K562 (cell line): ENCODE results near the gene KDM2B. TPM values are rescaled to one million over a fixed set of nuclear protein-coding genes. Genes with fewer than 3 reads are reported as not detected.

Experiments used
- CEBPG ChIP-seq, 3 experiments: fragments of 200-800 bp in 1 of 3; sonication (Bioruptor generic) in 1 of 3; sonication (generic) in 1 of 3; formaldehyde crosslinking in 1 of 3; IDR thresholded peaks in 2 of 3; conservative IDR thresholded peaks in 1 of 3; 2 replicates each; pipeline versions ENCODE4 v1.6.1 to v1.8.0; 2016 to 2022; ENCODE audit warnings: missing compliant biosample characterization in 2 of 3, missing genetic modification characterization in 2 of 3, mild to moderate bottlenecking in 1 of 3, missing genetic modification reagents in 1 of 3
- EP400 ChIP-seq: fragments of 450-650 bp; IDR thresholded peaks from 2 replicates; pipeline ENCODE4 v1.6.1; 2017; ENCODE audit warnings: antibody characterized with exemption, mild to moderate bottlenecking, moderate library complexity
- GABPA ChIP-seq: fragments of 200-800 bp; sonication (Bioruptor generic); conservative IDR thresholded peaks from 2 replicates; pipeline ENCODE4 v1.6.1; 2016; ENCODE audit warnings: low read depth, missing genetic modification characterization, missing compliant biosample characterization
- MAFF ChIP-seq: IDR thresholded peaks from 2 replicates; pipeline ENCODE4 v1.6.1; 2012; ENCODE audit warnings: low read length, improper control_type of control experiment
- PHF8 ChIP-seq: fragments of 200-600 bp; sonication (generic); IDR thresholded peaks from 2 replicates; pipeline ENCODE4 v1.6.1; 2012; ENCODE audit warnings: mixed run types, mild to moderate bottlenecking, inconsistent platforms, low read length, moderate library complexity, borderline replicate concordance
- SREBF1 ChIP-seq: fragments of 150-350 bp; IDR thresholded peaks from 2 replicates; pipeline ENCODE4 v1.6.1; 2014; ENCODE audit warnings: antibody characterized with exemption, low read depth, low read length, borderline replicate concordance
- SRF ChIP-seq, 2 experiments: fragments of 250-450, 450-650 bp in 1 of 2; sonication (Bioruptor Pico) in 1 of 2; sonication (generic) in 1 of 2; formaldehyde crosslinking; IDR thresholded peaks; 2 replicates each; pipeline versions ENCODE4 v1.5.0 to v1.5.1; 2020 to 2022; ENCODE audit warnings: mild to moderate bottlenecking in 1 of 2, missing genetic modification reagents in 1 of 2
- polyA plus RNA-seq, 8 experiments: library from polyadenylated mRNA; depleted of rRNA in 4 of 8; stranded (reverse) in 5 of 8; unstranded in 3 of 8; fragments of >200 nt; fragmentation: Nextera tagmentation in 2 of 8; fragmentation: Illumina TruSeq in 1 of 8; extraction: Ambion mirVana in 2 of 8; extraction: Trizol in 1 of 8; gene quantifications; 2 replicates each; pipeline versions ENCODE4 v1.2.1 to v1.2.3, GENCODE V29; 2011 to 2014; ENCODE audit warnings: inconsistent platforms in 1 of 8, missing spikeins in 1 of 8
- total RNA-seq, 7 experiments: library from RNA; depleted of rRNA in 6 of 7; stranded (reverse); fragments of >200 nt in 6 of 7; fragmentation: Illumina TruSeq in 2 of 7; extraction: Trizol in 2 of 7; gene quantifications; 2 replicates each; pipeline versions ENCODE4 v1.2.1 to v1.2.3, GENCODE V29; 2011 to 2021; ENCODE audit warnings: low replicate concordance in 1 of 7
- TF ChIP-seq, protein P1 (sequence below): sonication (generic); formaldehyde crosslinking; IDR thresholded peaks from 2 replicates; pipeline ENCODE4 v1.8.0; 2022; ENCODE audit warnings: mild to moderate bottlenecking, missing genetic modification reagents, borderline replicate concordance
- TF ChIP-seq, protein P2 (sequence below), 2 experiments: fragments of 450-650 bp in 1 of 2; IDR thresholded peaks; 2 replicates each; pipeline ENCODE4 v1.6.1; 2011 to 2017; ENCODE audit warnings: low read depth in 2 of 2, antibody characterized with exemption in 1 of 2, borderline replicate concordance in 1 of 2, low read length in 1 of 2, mild to moderate bottlenecking in 1 of 2, mixed read lengths in 1 of 2; ENCODE audit not compliant: control insufficient read depth in 1 of 2
- TF ChIP-seq, protein P3 (sequence below), 2 experiments: fragments of 450-650 bp in 1 of 2; sonication (generic) in 1 of 2; formaldehyde crosslinking in 1 of 2; IDR thresholded peaks in 1 of 2; conservative IDR thresholded peaks in 1 of 2; 2 replicates each; pipeline versions ENCODE4 v1.6.1 to v1.8.1; 2016 to 2023; ENCODE audit warnings: mild to moderate bottlenecking in 2 of 2, moderate library complexity in 2 of 2, inconsistent platforms in 1 of 2, missing genetic modification reagents in 1 of 2
- TF ChIP-seq, protein P4 (sequence below): fragments of 450-650 bp; IDR thresholded peaks from 2 replicates; pipeline ENCODE4 v1.6.1; 2017; ENCODE audit warnings: antibody characterized with exemption, mild to moderate bottlenecking

The KDM2B gene
- total and polyA plus RNA-seq, 9 of the 15 experiments (the other 6 are each of a cell fraction or from before 2014, with no cell fraction given), result 7.4 to 50.5 (median 22.5) TPM

DNA sequence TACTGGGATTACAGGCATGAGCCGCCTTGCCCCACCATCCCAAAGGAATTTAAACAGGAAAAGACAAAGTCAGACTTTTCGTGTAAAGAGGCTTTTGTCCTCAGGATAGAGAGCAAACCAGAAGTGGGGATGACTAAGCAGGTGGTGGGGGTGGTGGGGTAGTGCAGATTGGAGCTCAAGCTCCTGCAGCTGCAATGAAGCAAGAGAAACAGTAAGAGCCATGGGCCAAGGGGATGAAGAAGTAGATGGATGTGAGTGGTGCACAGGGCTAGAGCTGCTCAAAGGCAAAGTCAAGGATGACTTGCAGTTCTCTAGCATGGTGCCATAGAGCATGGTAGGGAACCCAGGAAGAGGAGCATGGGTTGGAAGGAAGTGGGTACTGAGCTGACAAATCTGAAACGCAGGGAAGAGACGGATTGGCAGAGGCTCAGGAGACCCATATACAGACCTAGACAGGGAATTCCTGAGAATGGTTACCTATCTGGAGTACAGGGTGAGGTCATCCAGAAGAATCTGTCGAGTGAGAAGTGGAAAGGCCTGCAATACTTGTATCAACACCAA is 192.3 kb downstream of the KDM2B start (continued):
- TF ChIP-seq SREBF1 (no peak), GABPA (no peak), CEBPG (CRISPR knock-in tag; IDR thresholded peaks at IDR 0.05) (peak; percentile 37; the same call in 1 of the 2 replicates), CEBPG (tag; conservative IDR thresholded peaks at IDR 0.05 in 1 of 2, IDR thresholded peaks at IDR 0.05 in 1 of 2) (no peak), SRF (CRISPR knock-in tag; IDR thresholded peaks at IDR 0.05) (no peak), MAFF (peak; percentile 30; the same call in 1 of the 2 replicates), PHF8 (no peak), EP400 (no peak)
- TF ChIP-seq, protein P1, sequence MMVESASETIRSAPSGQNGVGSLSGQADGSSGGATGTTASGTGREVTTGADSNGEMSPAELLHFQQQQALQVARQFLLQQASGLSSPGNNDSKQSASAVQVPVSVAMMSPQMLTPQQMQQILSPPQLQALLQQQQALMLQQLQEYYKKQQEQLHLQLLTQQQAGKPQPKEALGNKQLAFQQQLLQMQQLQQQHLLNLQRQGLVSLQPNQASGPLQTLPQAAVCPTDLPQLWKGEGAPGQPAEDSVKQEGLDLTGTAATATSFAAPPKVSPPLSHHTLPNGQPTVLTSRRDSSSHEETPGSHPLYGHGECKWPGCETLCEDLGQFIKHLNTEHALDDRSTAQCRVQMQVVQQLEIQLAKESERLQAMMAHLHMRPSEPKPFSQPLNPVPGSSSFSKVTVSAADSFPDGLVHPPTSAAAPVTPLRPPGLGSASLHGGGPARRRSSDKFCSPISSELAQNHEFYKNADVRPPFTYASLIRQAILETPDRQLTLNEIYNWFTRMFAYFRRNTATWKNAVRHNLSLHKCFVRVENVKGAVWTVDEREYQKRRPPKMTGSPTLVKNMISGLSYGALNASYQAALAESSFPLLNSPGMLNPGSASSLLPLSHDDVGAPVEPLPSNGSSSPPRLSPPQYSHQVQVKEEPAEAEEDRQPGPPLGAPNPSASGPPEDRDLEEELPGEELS (CRISPR knock-in tag), result no peak
- TF ChIP-seq, protein P2, sequence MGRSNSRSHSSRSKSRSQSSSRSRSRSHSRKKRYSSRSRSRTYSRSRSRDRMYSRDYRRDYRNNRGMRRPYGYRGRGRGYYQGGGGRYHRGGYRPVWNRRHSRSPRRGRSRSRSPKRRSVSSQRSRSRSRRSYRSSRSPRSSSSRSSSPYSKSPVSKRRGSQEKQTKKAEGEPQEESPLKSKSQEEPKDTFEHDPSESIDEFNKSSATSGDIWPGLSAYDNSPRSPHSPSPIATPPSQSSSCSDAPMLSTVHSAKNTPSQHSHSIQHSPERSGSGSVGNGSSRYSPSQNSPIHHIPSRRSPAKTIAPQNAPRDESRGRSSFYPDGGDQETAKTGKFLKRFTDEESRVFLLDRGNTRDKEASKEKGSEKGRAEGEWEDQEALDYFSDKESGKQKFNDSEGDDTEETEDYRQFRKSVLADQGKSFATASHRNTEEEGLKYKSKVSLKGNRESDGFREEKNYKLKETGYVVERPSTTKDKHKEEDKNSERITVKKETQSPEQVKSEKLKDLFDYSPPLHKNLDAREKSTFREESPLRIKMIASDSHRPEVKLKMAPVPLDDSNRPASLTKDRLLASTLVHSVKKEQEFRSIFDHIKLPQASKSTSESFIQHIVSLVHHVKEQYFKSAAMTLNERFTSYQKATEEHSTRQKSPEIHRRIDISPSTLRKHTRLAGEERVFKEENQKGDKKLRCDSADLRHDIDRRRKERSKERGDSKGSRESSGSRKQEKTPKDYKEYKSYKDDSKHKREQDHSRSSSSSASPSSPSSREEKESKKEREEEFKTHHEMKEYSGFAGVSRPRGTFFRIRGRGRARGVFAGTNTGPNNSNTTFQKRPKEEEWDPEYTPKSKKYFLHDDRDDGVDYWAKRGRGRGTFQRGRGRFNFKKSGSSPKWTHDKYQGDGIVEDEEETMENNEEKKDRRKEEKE (IDR thresholded peaks at IDR 0.05; ENCODE audit: borderline replicate concordance in 1 of 2, control insufficient read depth in 1 of 2, low read depth in 2 of 2, low read length in 1 of 2), result no peak
- TF ChIP-seq, protein P3, sequence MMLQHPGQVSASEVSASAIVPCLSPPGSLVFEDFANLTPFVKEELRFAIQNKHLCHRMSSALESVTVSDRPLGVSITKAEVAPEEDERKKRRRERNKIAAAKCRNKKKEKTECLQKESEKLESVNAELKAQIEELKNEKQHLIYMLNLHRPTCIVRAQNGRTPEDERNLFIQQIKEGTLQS (IDR thresholded peaks at IDR 0.05), result peak; percentile 47
- TF ChIP-seq, protein P3 (CRISPR knock-in tag; conservative IDR thresholded peaks at IDR 0.05), result no peak
- TF ChIP-seq, protein P4, sequence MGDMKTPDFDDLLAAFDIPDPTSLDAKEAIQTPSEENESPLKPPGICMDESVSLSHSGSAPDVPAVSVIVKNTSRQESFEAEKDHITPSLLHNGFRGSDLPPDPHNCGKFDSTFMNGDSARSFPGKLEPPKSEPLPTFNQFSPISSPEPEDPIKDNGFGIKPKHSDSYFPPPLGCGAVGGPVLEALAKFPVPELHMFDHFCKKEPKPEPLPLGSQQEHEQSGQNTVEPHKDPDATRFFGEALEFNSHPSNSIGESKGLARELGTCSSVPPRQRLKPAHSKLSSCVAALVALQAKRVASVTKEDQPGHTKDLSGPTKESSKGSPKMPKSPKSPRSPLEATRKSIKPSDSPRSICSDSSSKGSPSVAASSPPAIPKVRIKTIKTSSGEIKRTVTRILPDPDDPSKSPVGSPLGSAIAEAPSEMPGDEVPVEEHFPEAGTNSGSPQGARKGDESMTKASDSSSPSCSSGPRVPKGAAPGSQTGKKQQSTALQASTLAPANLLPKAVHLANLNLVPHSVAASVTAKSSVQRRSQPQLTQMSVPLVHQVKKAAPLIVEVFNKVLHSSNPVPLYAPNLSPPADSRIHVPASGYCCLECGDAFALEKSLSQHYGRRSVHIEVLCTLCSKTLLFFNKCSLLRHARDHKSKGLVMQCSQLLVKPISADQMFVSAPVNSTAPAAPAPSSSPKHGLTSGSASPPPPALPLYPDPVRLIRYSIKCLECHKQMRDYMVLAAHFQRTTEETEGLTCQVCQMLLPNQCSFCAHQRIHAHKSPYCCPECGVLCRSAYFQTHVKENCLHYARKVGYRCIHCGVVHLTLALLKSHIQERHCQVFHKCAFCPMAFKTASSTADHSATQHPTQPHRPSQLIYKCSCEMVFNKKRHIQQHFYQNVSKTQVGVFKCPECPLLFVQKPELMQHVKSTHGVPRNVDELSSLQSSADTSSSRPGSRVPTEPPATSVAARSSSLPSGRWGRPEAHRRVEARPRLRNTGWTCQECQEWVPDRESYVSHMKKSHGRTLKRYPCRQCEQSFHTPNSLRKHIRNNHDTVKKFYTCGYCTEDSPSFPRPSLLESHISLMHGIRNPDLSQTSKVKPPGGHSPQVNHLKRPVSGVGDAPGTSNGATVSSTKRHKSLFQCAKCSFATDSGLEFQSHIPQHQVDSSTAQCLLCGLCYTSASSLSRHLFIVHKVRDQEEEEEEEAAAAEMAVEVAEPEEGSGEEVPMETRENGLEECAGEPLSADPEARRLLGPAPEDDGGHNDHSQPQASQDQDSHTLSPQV, result no peak
